ENCODE results near the gene KCNK10. TPM values are rescaled to one million over a fixed set of nuclear protein-coding genes. Genes with fewer than 3 reads are reported as not detected.
A peak's percentile ranks its signal among the peaks of the same experiment; 100 is the strongest.

The KCNK10 gene
- total and polyA plus RNA-seq, 2 of the 8 experiments (the other 6 are each of a cell fraction or from before 2014, with no cell fraction given) = 0.45 to 0.63 TPM

DNA sequence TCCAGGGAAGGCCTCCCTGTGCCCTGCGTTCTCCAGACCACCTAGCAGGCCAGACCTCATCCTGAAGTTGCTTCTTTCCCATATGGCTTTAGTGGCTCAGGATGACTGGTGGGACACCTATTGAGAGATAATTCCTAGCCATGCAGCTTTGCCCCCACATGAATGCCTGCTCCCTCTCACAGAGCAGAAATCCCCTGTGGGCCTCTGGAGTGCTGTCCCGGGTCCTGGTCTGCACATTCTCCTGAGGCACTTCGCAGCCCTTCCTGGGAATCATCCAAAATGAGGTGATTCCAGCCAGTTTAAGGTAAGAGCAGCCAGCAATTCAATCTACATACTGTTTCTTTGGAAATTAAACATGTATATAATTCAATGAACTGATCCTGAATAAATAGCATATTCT is 182.2 kb downstream of the KCNK10 start:
- Histone ChIP-seq H4K20me1 (replicated peaks in 1 of 2; ENCODE audit: control insufficient read depth in 1 of 2, insufficient read depth in 2 of 2, low read length in 2 of 2) (no peaks in the 10 kb centered on the region), H3K36me3 (ENCODE audit: control insufficient read depth in 2 of 4, insufficient read depth in 4 of 4, low read length in 3 of 4) (no peaks in the 10 kb centered on the region), H3K27ac (ENCODE audit: low read depth, low read length) (no peak overlapping the region), H3K79me2 (ENCODE audit: control insufficient read depth in 1 of 2, insufficient read depth in 2 of 2, low read length in 2 of 2) (no peaks in the 10 kb centered on the region), H3K14ac (ENCODE audit: insufficient read length) (no peak overlapping the region), H4K8ac (ENCODE audit: extremely low read depth, insufficient read depth, low read length) (no peak overlapping the region), H2BK20ac (ENCODE audit: low read length) (no peak overlapping the region), H3K79me1 (ENCODE audit: low read depth, low read length) (no peaks in the 10 kb centered on the region), H3K4me2 (ENCODE audit: insufficient read depth in 1 of 2, low read depth in 2 of 2, low read length in 2 of 2) (no peak overlapping the region), H2BK12ac (ENCODE audit: low read depth, low read length) (peak overlapping the region; percentile 54; the same call in 1 of the 2 replicates), H3K9ac (replicated peaks in 1 of 4; ENCODE audit: extremely low read depth in 1 of 4, low read depth in 3 of 4, low read length in 3 of 4) (no peak overlapping the region), H4K5ac (ENCODE audit: insufficient read length, low read depth, low read length) (no peak overlapping the region), H2BK15ac (ENCODE audit: low read length) (no peak overlapping the region), H3K9me3 (ENCODE audit: insufficient read depth in 2 of 2, low read depth in 1 of 2, low read length in 1 of 2) (no peaks in the 10 kb centered on the region), H3K4ac (replicated peaks; ENCODE audit: insufficient read length, low read depth, low read length) (no peak overlapping the region), H2AK5ac (ENCODE audit: low read depth, low read length) (no peak overlapping the region), H3K27me3 (replicated peaks in 1 of 4; ENCODE audit: control insufficient read depth in 3 of 4, extremely low read depth in 1 of 4, insufficient read depth in 3 of 4, low read length in 3 of 4) (no peaks in the 10 kb centered on the region), H2AFZ (ENCODE audit: low read length) (no peak overlapping the region), H3K23me2 (ENCODE audit: low read depth, low read length) (no peaks in the 10 kb centered on the region), H2BK120ac (replicated peaks; ENCODE audit: low read depth, low read length) (no peak overlapping the region), H2BK5ac (ENCODE audit: low read depth, low read length) (no peak overlapping the region), H3K4me3 (ENCODE audit: extremely low read depth in 1 of 4, insufficient read depth in 2 of 4, low read depth in 3 of 4, low read length in 4 of 4) (no peak overlapping the region), H4K91ac (replicated peaks; ENCODE audit: insufficient read length, low read length) (no peak overlapping the region), H3K56ac (replicated peaks; ENCODE audit: insufficient read length, low read depth, low read length) (no peak overlapping the region), H3K23ac (ENCODE audit: insufficient read length) (no peak overlapping the region), H3K18ac (ENCODE audit: extremely low read depth, low read length) (no peak overlapping the region), H3K4me1 (replicated peaks in 1 of 4; ENCODE audit: control insufficient read depth in 3 of 4, insufficient read depth in 4 of 4, low read length in 3 of 4) (no peaks in the 10 kb centered on the region)
- no peak for FAIRE-seq
- no peak for DNase-seq (ENCODE audit: low read depth in 1 of 2, low spot score in 2 of 2)
- WGBS, 2 experiments (ENCODE audit: extremely low coverage in 1 of 2, insufficient coverage in 1 of 2, insufficient read length in 1 of 2, insufficient replicate concordance in 2 of 2, low coverage in 1 of 2, low lambda C conversion rate in 2 of 2, missing lambda C conversion rate in 1 of 2) = 87% methylated on average over 3 of the region's 3 CpGs; no CpG with 5 or more reads in 1 of the 2 experiments
- TF ChIP-seq, protein P1, sequence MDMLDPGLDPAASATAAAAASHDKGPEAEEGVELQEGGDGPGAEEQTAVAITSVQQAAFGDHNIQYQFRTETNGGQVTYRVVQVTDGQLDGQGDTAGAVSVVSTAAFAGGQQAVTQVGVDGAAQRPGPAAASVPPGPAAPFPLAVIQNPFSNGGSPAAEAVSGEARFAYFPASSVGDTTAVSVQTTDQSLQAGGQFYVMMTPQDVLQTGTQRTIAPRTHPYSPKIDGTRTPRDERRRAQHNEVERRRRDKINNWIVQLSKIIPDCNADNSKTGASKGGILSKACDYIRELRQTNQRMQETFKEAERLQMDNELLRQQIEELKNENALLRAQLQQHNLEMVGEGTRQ (IDR thresholded peaks at IDR 0.05; ENCODE audit: low read length) = no peak
- TF ChIP-seq SUZ12 (IDR thresholded peaks at IDR 0.05; ENCODE audit: low read length) (no peak), SAP30 (IDR thresholded peaks at IDR 0.05; ENCODE audit: insufficient read depth, insufficient replicate concordance, low read length) (no peak), JUN (IDR thresholded peaks at IDR 0.05; ENCODE audit: low read depth, low read length) (no peak)
- TF ChIP-seq, protein P2, sequence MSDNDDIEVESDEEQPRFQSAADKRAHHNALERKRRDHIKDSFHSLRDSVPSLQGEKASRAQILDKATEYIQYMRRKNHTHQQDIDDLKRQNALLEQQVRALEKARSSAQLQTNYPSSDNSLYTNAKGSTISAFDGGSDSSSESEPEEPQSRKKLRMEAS (IDR thresholded peaks at IDR 0.05) = no peak
- ChIA-PET CTCF (ENCODE audit: partially characterized antibody) (no interaction called here), POLR2A (ENCODE audit: partially characterized antibody) (no interaction called here)

All from H1 (cell line).